Endodermal cell (in vitro differentiated cells): ENCODE data around the gene USB1. TPM values are rescaled to one million over a fixed set of nuclear protein-coding genes. Genes with fewer than 3 reads are reported as not detected.

Source experiments
- DNase-seq: peaks from one replicate; pipeline ENCODE4 v3.0.0-alpha.2; 2017
- H3K27ac ChIP-seq: 2 replicates; pipeline ENCODE4 v1.5.1; 2013; ENCODE audit warnings: mild to moderate bottlenecking, low read depth, low read length, moderate library complexity
- H3K27me3 ChIP-seq: 2 replicates; pipeline ENCODE4 v1.6.1; 2013; ENCODE audit warnings: mild to moderate bottlenecking, low read length, moderate library complexity; ENCODE audit not compliant: insufficient read depth, control insufficient read depth, poor library complexity, severe bottlenecking
- H3K36me3 ChIP-seq: 2 replicates; pipeline ENCODE4 v1.7.0; 2013; ENCODE audit warnings: mild to moderate bottlenecking, low read length, moderate library complexity; ENCODE audit not compliant: control insufficient read depth, insufficient read depth
- H3K4me1 ChIP-seq: one replicate; pipeline ENCODE4 v1.7.0; 2013; ENCODE audit warnings: low read length; ENCODE audit not compliant: control insufficient read depth, insufficient read depth
- H3K4me3 ChIP-seq: 2 replicates; pipeline ENCODE4 v1.5.1; 2013; ENCODE audit warnings: mild to moderate bottlenecking, low read length, moderate library complexity
- H3K9ac ChIP-seq: 2 replicates; pipeline ENCODE4 v1.6.1; 2013; ENCODE audit warnings: mild to moderate bottlenecking, low read length, moderate library complexity; ENCODE audit not compliant: poor library complexity, severe bottlenecking; ENCODE audit errors: extremely low read depth
- H3K9me3 ChIP-seq: 2 replicates; pipeline ENCODE4 v1.6.1; 2013; ENCODE audit warnings: mild to moderate bottlenecking, low read length, moderate library complexity; ENCODE audit not compliant: control insufficient read depth
- H3K27ac Mint-ChIP-seq: 2 replicates; pipeline ENCODE4 v1.8.0; 2020; ENCODE audit warnings: mixed read lengths
- H3K27me3 Mint-ChIP-seq: 2 replicates; pipeline ENCODE4 v1.8.0; 2021; ENCODE audit warnings: mild to moderate bottlenecking, mixed read lengths; ENCODE audit not compliant: insufficient read depth
- H3K36me3 Mint-ChIP-seq: 2 replicates; pipeline ENCODE4 v1.8.0; 2020; ENCODE audit warnings: low read depth, mixed read lengths
- H3K4me1 Mint-ChIP-seq: 2 replicates; pipeline ENCODE4 v1.8.0; 2020; ENCODE audit warnings: mixed read lengths
- H3K4me3 Mint-ChIP-seq: 2 replicates; pipeline ENCODE4 v1.8.0; 2020; ENCODE audit warnings: mild to moderate bottlenecking, moderate library complexity, mixed read lengths
- H3K9me3 Mint-ChIP-seq: 2 replicates; pipeline ENCODE4 v1.8.0; 2020; ENCODE audit warnings: mild to moderate bottlenecking, mixed read lengths
- CTCF ChIP-seq: fragments of 200-600 bp; sonication (generic); conservative IDR thresholded peaks from 2 replicates; pipeline ENCODE4 v1.5.0; 2021; ENCODE audit warnings: antibody characterized with exemption, mild to moderate bottlenecking
- whole genome bisulfite sequencing, 2 experiments: methylation state at CpG; one replicate each; pipeline versions ENCODE4 v1.1.5 to v1.1.7; 2013; ENCODE audit warnings: missing lambda C conversion rate in 2 of 2, mixed read lengths in 1 of 2; ENCODE audit not compliant: insufficient coverage in 1 of 2, insufficient read length in 1 of 2; 5-methylcytosine and 5-hydroxymethylcytosine counted together
- total RNA-seq, 2 donors: library from RNA; stranded (reverse); fragmentation: NEBNext Ultra II Directional in 1 of 2; extraction: Animal tissue kit (Norgen Biotek cat#: 25700) in 1 of 2; gene quantifications; 2 replicates in 1 of 2; 3 replicates in 1 of 2; pipeline ENCODE4 v1.2.1, GENCODE V29; 2021

USB1 gene
- total RNA-seq, 2 donors from 2014 or later, result 139 to 163 TPM

GRCh38 chr16:58037365-58038057, 36.3 kb downstream of the USB1 start:
- Histone ChIP-seq H3K4me3 (no peak overlapping the region), H3K9me3 (no peaks in the 10 kb centered on the region), H3K4me1 (peaks cover 6% of the 10 kb centered on the region), H3K36me3 (peaks cover 49% of the 10 kb centered on the region), H3K9ac (no peak overlapping the region), H3K27me3 (no peaks in the 10 kb centered on the region), H3K27ac (no peak overlapping the region)
- no peak for TF ChIP-seq CTCF
- Mint-ChIP-seq H3K9me3 (no peaks in the 10 kb centered on the region), H3K4me1 (peaks cover 9% of the 10 kb centered on the region), H3K27me3 (no peaks in the 10 kb centered on the region), H3K36me3 (peaks cover 54% of the 10 kb centered on the region), H3K4me3 (no peak overlapping the region), H3K27ac (no peak overlapping the region)
- no peak for DNase-seq
- 96 to 99% methylated on average over 9 to 16 of the region's 16 CpGs for WGBS, 2 experiments

- Mint-ChIP-seq H3K9me3 (no peaks in the 10 kb centered on the region), H3K27ac (no peak overlapping the region), H3K4me1 (peaks cover 5% of the 10 kb centered on the region), H3K4me3 (no peak overlapping the region), H3K27me3 (no peaks in the 10 kb centered on the region), H3K36me3 (peaks cover 61% of the 10 kb centered on the region)
- no peaks in the 10 kb centered on the region for H3K9me3 ChIP-seq
- H3K4me1 ChIP-seq, result no peaks in the 10 kb centered on the region
- H3K9ac ChIP-seq, result no peak overlapping the region
- H3K36me3 ChIP-seq, result peaks cover 53% of the 10 kb centered on the region
- no peak overlapping the region for H3K4me3 ChIP-seq
- no peaks in the 10 kb centered on the region for H3K27me3 ChIP-seq
- TF ChIP-seq CTCF, result no peak
- no peak overlapping the region for H3K27ac ChIP-seq
- WGBS, 2 experiments, result 93 to 96% methylated on average over 11 to 20 of the region's 20 CpGs
- DNase-seq, result no peak
Measured at GRCh38 chr16:58038219-58038641, 37.0 kb downstream of the USB1 start.

- no peak for DNase-seq
- H3K27ac Mint-ChIP-seq, result no peak overlapping the region
- Histone ChIP-seq H3K27ac (no peak overlapping the region), H3K27me3 (no peaks in the 10 kb centered on the region), H3K9me3 (no peaks in the 10 kb centered on the region), H3K9ac (no peak overlapping the region), H3K4me3 (no peak overlapping the region), H3K36me3 (peaks cover 68% of the 10 kb centered on the region), H3K4me1 (no peaks in the 10 kb centered on the region)
- no peak for TF ChIP-seq CTCF
- H3K36me3 Mint-ChIP-seq, result peaks cover 70% of the 10 kb centered on the region
- 96 to 99% methylated on average over 14 to 26 of the region's 26 CpGs for WGBS, 2 experiments
- no peaks in the 10 kb centered on the region for H3K27me3 Mint-ChIP-seq
- H3K4me1 Mint-ChIP-seq, result no peaks in the 10 kb centered on the region
- H3K4me3 Mint-ChIP-seq, result no peak overlapping the region
- H3K9me3 Mint-ChIP-seq, result no peaks in the 10 kb centered on the region
Measured at GRCh38 chr16:58039829-58040495, 38.8 kb downstream of the USB1 start.
